Measurements from ENCODE around the gene POC1B.

The POC1B gene

GRCh38 chr12:89525824-89526770 is at the start of gene POC1B:
Gene POC1B (minus strand): TSS chr12:89526047. CDS start chr12:89525895, 152 bp downstream.
- peak; percentile 76 for DNase-seq (ENCODE audit: low read depth)

- DNase-seq (ENCODE audit: low read depth): no peak
Measured at GRCh38 chr12:89575374-89575773, 49.5 kb upstream of the POC1B start.

- DNase-seq (ENCODE audit: low read depth): peak; percentile 49
Measured at GRCh38 chr12:89574736-89575208, 48.9 kb upstream of the POC1B start.

- no peak for DNase-seq (ENCODE audit: low read depth)
Measured at GRCh38 chr12:89573051-89573810, 47.4 kb upstream of the POC1B start.

GRCh38 chr12:89571491-89572195 is 45.8 kb upstream of the POC1B start:
- DNase-seq (ENCODE audit: low read depth): peak; percentile 60

- DNase-seq (ENCODE audit: low read depth): no peak
Measured at GRCh38 chr12:89568484-89568883, 42.6 kb upstream of the POC1B start.

GRCh38 chr12:89567691-89568239 is 41.9 kb upstream of the POC1B start:
- DNase-seq (ENCODE audit: low read depth): no peak

GRCh38 chr12:89566615-89567014 is 40.8 kb upstream of the POC1B start:
- no peak for DNase-seq (ENCODE audit: low read depth)

- DNase-seq (ENCODE audit: low read depth): no peak
Measured at GRCh38 chr12:89565002-89565401, 39.2 kb upstream of the POC1B start.

- no peak for DNase-seq (ENCODE audit: low read depth)
Measured at GRCh38 chr12:89559753-89560152, 33.9 kb upstream of the POC1B start.

- DNase-seq (ENCODE audit: low read depth): no peak
Measured at GRCh38 chr12:89556976-89557375, 31.1 kb upstream of the POC1B start.

- DNase-seq (ENCODE audit: low read depth): no peak
Measured at GRCh38 chr12:89552376-89552775, 26.5 kb upstream of the POC1B start.

- no peak for DNase-seq (ENCODE audit: low read depth)
Measured at GRCh38 chr12:89551747-89552146, 25.9 kb upstream of the POC1B start.

GRCh38 chr12:89547101-89547500 is 21.3 kb upstream of the POC1B start:
- DNase-seq (ENCODE audit: low read depth): no peak

GRCh38 chr12:89546151-89546550 is 20.3 kb upstream of the POC1B start:
- no peak for DNase-seq (ENCODE audit: low read depth)

- DNase-seq (ENCODE audit: low read depth): no peak
Measured at GRCh38 chr12:89544681-89545184, 18.9 kb upstream of the POC1B start.

GRCh38 chr12:89544022-89544421 is 18.2 kb upstream of the POC1B start:
- no peak for DNase-seq (ENCODE audit: low read depth)

- DNase-seq (ENCODE audit: low read depth): no peak
Measured at GRCh38 chr12:89542912-89543592, 17.2 kb upstream of the POC1B start.

- DNase-seq (ENCODE audit: low read depth): no peak
Measured at GRCh38 chr12:89542236-89542635, 16.4 kb upstream of the POC1B start.

GRCh38 chr12:89540586-89540985 is 14.7 kb upstream of the POC1B start:
- DNase-seq (ENCODE audit: low read depth): no peak
